ENCODE measurements around the gene DCP1A. TPM values are rescaled to one million over a fixed set of nuclear protein-coding genes. Genes with fewer than 3 reads are reported as not detected.

DCP1A gene
- polyA plus RNA-seq, 1 of the 3 experiments (the other 2 are of a cell fraction): 12.9 TPM

DNA sequence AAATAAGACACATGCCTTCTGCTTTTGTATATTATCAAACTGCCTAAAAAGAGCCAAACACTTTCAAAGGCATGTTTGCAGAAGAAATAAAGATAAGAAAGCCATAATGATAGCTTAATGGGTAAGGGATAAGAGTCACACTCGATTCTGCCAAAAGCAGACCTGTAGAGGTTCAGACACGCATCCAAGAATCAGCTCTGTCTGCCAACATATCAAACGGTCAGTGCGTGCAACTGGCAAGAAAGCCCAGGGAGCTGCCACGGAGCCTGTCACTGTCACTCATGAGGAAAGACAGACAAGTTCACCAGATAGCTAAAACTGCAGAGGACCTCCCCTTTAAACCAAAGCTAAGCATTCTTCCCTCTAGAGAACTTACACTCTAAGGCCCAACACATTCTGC, 23.2 kb downstream of the DCP1A start:
- TF ChIP-seq TEAD4 (IDR thresholded peaks at IDR 0.05; ENCODE audit: borderline replicate concordance, insufficient read depth) (no peak), EP300 (IDR thresholded peaks at IDR 0.05; ENCODE audit: borderline replicate concordance in 1 of 2, low read depth in 1 of 2, low read length in 1 of 2) (peak in 1 of 2 experiments; percentile 44; a peak in 1 of 4 replicates), MXI1 (IDR thresholded peaks at IDR 0.05; ENCODE audit: low read depth, low read length) (peak; percentile 33; the same call in 1 of the 2 replicates)
- TF ChIP-seq, protein P1, sequence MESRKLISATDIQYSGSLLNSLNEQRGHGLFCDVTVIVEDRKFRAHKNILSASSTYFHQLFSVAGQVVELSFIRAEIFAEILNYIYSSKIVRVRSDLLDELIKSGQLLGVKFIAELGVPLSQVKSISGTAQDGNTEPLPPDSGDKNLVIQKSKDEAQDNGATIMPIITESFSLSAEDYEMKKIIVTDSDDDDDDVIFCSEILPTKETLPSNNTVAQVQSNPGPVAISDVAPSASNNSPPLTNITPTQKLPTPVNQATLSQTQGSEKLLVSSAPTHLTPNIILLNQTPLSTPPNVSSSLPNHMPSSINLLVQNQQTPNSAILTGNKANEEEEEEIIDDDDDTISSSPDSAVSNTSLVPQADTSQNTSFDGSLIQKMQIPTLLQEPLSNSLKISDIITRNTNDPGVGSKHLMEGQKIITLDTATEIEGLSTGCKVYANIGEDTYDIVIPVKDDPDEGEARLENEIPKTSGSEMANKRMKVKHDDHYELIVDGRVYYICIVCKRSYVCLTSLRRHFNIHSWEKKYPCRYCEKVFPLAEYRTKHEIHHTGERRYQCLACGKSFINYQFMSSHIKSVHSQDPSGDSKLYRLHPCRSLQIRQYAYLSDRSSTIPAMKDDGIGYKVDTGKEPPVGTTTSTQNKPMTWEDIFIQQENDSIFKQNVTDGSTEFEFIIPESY (IDR thresholded peaks at IDR 0.05; ENCODE audit: borderline replicate concordance, low read depth): no peak
- TF ChIP-seq, protein P2, sequence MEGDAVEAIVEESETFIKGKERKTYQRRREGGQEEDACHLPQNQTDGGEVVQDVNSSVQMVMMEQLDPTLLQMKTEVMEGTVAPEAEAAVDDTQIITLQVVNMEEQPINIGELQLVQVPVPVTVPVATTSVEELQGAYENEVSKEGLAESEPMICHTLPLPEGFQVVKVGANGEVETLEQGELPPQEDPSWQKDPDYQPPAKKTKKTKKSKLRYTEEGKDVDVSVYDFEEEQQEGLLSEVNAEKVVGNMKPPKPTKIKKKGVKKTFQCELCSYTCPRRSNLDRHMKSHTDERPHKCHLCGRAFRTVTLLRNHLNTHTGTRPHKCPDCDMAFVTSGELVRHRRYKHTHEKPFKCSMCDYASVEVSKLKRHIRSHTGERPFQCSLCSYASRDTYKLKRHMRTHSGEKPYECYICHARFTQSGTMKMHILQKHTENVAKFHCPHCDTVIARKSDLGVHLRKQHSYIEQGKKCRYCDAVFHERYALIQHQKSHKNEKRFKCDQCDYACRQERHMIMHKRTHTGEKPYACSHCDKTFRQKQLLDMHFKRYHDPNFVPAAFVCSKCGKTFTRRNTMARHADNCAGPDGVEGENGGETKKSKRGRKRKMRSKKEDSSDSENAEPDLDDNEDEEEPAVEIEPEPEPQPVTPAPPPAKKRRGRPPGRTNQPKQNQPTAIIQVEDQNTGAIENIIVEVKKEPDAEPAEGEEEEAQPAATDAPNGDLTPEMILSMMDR (IDR thresholded peaks at IDR 0.05): no peak
- H4K20me1 ChIP-seq (ENCODE audit: insufficient read depth): 0 out of 2 replicates have a peak, but pooled peaks cover 5% of the 10 kb centered on the region
- peaks cover 6 to 10% of the 10 kb centered on the region in 2 experiments; a peak in 3 of 4 replicates for H3K4me1 ChIP-seq (ENCODE audit: control insufficient read depth in 1 of 2, insufficient read depth in 2 of 2, low read depth in 1 of 2, low read length in 1 of 2)
- no peaks in the 10 kb centered on the region for H3K9me3 ChIP-seq
- H3K4me2 ChIP-seq: no peak overlapping the region
- H3K9ac ChIP-seq: no peak overlapping the region
- H3K27ac ChIP-seq (ENCODE audit: low read depth in 2 of 2, low read length in 1 of 2): peak overlapping the region in 1 of 2 experiments; percentile 66; a peak in 2 of 4 replicates
- peaks cover 81% of the 10 kb centered on the region for H3K79me2 ChIP-seq (ENCODE audit: insufficient read depth)
- 47% methylated on average over 5 of the region's 5 CpGs for WGBS (ENCODE audit: low lambda C conversion rate)
- H3F3A ChIP-seq (replicated peaks; ENCODE audit: insufficient read depth): peaks cover 6% of the 10 kb centered on the region
- peaks cover 19 to 35% of the 10 kb centered on the region in 2 experiments for H3K36me3 ChIP-seq (replicated peaks in 1 of 2; ENCODE audit: control insufficient read depth in 1 of 2, insufficient read depth in 2 of 2, low read length in 1 of 2)
- no peaks in the 10 kb centered on the region for H3K27me3 ChIP-seq (ENCODE audit: insufficient read depth)
- POLR2A ChIA-PET: interaction anchor here (1.6 kb wide), 1 partner anchor 23 kb away, joined by 6 read pairs; the partner anchor contains the start of gene DCP1A
- CTCF ChIA-PET: interaction anchor here (1.0 to 1.1 kb wide), 2 partner anchors 12 to 386 kb away, joined by 3 read pairs; no protein-coding TSS in a partner anchor
- DNase-seq: peak; percentile 48
- H3K4me3 ChIP-seq (ENCODE audit: low read depth in 2 of 2, low read length in 1 of 2): no peak overlapping the region
- no peak overlapping the region for H2AFZ ChIP-seq (ENCODE audit: low read depth)
- H3K9me2 ChIP-seq: no peaks in the 10 kb centered on the region

DNA sequence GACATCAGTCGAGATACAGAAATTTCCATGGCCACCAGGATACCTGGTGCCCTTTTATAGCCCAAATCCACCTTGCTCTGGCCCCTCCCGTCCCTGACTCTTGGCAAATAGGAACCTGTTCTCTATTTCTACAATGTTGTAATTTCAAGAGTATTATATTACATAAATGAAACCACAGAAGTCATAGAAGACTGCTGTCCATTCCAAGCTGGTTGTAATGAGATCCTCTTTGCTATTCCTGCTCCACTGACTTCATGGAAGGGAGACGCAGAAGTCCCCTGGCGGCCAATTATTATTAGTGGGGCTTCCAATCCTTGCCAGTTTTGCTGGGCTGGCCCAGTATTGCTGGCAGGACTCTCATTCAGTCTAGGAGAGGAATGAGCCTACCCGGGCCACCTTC, 26.6 kb downstream of the DCP1A start:
- Histone ChIP-seq H3K27me3 (ENCODE audit: insufficient read depth) (no peaks in the 10 kb centered on the region), H3K27ac (ENCODE audit: low read depth in 2 of 2, low read length in 1 of 2) (no peak overlapping the region), H3K9me2 (no peaks in the 10 kb centered on the region), H4K20me1 (ENCODE audit: insufficient read depth) (0 out of 2 replicates have a peak, but pooled peaks cover 5% of the 10 kb centered on the region), H3F3A (replicated peaks; ENCODE audit: insufficient read depth) (peaks cover 11% of the 10 kb centered on the region), H3K9ac (no peak overlapping the region), H3K4me1 (ENCODE audit: control insufficient read depth in 1 of 2, insufficient read depth in 2 of 2, low read depth in 1 of 2, low read length in 1 of 2) (peaks cover 4 to 14% of the 10 kb centered on the region in 2 experiments; a peak in 3 of 4 replicates), H3K36me3 (replicated peaks in 1 of 2; ENCODE audit: control insufficient read depth in 1 of 2, insufficient read depth in 2 of 2, low read length in 1 of 2) (peaks cover 14 to 31% of the 10 kb centered on the region in 2 experiments), H3K4me2 (no peak overlapping the region), H3K9me3 (no peaks in the 10 kb centered on the region), H2AFZ (ENCODE audit: low read depth) (no peak overlapping the region), H3K79me2 (ENCODE audit: insufficient read depth) (peaks cover 62% of the 10 kb centered on the region), H3K4me3 (ENCODE audit: low read depth in 2 of 2, low read length in 1 of 2) (no peak overlapping the region)
- POLR2A ChIA-PET: no interaction called here
- DNase-seq: no peak
- CTCF ChIA-PET: interaction anchor here (1.5 kb wide), 1 partner anchor 26 kb away, joined by 4 read pairs; the partner anchor contains the start of gene DCP1A
- 97% methylated on average over 5 of the region's 5 CpGs for WGBS (ENCODE audit: low lambda C conversion rate)
- TF ChIP-seq CHD2 (IDR thresholded peaks at IDR 0.05; ENCODE audit: low read length, partially characterized antibody): no peak
- TF ChIP-seq MXI1 (IDR thresholded peaks at IDR 0.05; ENCODE audit: low read depth, low read length): no peak
- TF ChIP-seq, protein P3, sequence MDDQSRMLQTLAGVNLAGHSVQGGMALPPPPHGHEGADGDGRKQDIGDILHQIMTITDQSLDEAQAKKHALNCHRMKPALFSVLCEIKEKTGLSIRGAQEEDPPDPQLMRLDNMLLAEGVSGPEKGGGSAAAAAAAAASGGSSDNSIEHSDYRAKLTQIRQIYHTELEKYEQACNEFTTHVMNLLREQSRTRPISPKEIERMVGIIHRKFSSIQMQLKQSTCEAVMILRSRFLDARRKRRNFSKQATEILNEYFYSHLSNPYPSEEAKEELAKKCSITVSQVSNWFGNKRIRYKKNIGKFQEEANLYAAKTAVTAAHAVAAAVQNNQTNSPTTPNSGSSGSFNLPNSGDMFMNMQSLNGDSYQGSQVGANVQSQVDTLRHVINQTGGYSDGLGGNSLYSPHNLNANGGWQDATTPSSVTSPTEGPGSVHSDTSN (IDR thresholded peaks at IDR 0.05): no peak
- no peak for TF ChIP-seq RCOR1 (IDR thresholded peaks at IDR 0.05; ENCODE audit: low read length)
- no peak for TF ChIP-seq FOSL2 (IDR thresholded peaks at IDR 0.05; ENCODE audit: borderline replicate concordance, low read depth)
- no peak for TF ChIP-seq EZH2phosphoT487 (IDR thresholded peaks at IDR 0.05; ENCODE audit: borderline replicate concordance, low read depth)
- no peak for TF ChIP-seq FOXM1 (IDR thresholded peaks at IDR 0.05; ENCODE audit: low read depth)
- TF ChIP-seq POLR2AphosphoS5 (IDR thresholded peaks at IDR 0.05; ENCODE audit: low read depth, low read length): no peak
- no peak for TF ChIP-seq EP300 (IDR thresholded peaks at IDR 0.05; ENCODE audit: borderline replicate concordance in 1 of 2, low read depth in 1 of 2, low read length in 1 of 2)
- no peak for TF ChIP-seq RXRA (IDR thresholded peaks at IDR 0.05; ENCODE audit: borderline replicate concordance, low read depth)
- TF ChIP-seq, protein P4, sequence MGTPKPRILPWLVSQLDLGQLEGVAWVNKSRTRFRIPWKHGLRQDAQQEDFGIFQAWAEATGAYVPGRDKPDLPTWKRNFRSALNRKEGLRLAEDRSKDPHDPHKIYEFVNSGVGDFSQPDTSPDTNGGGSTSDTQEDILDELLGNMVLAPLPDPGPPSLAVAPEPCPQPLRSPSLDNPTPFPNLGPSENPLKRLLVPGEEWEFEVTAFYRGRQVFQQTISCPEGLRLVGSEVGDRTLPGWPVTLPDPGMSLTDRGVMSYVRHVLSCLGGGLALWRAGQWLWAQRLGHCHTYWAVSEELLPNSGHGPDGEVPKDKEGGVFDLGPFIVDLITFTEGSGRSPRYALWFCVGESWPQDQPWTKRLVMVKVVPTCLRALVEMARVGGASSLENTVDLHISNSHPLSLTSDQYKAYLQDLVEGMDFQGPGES (IDR thresholded peaks at IDR 0.05; ENCODE audit: low read depth, low read length): no peak
- TF ChIP-seq, protein P5, sequence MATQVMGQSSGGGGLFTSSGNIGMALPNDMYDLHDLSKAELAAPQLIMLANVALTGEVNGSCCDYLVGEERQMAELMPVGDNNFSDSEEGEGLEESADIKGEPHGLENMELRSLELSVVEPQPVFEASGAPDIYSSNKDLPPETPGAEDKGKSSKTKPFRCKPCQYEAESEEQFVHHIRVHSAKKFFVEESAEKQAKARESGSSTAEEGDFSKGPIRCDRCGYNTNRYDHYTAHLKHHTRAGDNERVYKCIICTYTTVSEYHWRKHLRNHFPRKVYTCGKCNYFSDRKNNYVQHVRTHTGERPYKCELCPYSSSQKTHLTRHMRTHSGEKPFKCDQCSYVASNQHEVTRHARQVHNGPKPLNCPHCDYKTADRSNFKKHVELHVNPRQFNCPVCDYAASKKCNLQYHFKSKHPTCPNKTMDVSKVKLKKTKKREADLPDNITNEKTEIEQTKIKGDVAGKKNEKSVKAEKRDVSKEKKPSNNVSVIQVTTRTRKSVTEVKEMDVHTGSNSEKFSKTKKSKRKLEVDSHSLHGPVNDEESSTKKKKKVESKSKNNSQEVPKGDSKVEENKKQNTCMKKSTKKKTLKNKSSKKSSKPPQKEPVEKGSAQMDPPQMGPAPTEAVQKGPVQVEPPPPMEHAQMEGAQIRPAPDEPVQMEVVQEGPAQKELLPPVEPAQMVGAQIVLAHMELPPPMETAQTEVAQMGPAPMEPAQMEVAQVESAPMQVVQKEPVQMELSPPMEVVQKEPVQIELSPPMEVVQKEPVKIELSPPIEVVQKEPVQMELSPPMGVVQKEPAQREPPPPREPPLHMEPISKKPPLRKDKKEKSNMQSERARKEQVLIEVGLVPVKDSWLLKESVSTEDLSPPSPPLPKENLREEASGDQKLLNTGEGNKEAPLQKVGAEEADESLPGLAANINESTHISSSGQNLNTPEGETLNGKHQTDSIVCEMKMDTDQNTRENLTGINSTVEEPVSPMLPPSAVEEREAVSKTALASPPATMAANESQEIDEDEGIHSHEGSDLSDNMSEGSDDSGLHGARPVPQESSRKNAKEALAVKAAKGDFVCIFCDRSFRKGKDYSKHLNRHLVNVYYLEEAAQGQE (IDR thresholded peaks at IDR 0.05; ENCODE audit: low read depth, low read length): no peak

All from SK-N-SH (cell line).